Lung microvascular endothelial cell (primary cell): ENCODE measurements around the gene HIVEP1. TPM values are rescaled to one million over a fixed set of nuclear protein-coding genes. Genes with fewer than 3 reads are reported as not detected.

Source experiments
- DNase-seq, 2 donors: peaks; one replicate each; pipeline versions ENCODE4 v3.0.0 to v3.0.0-alpha.2; 2010; ENCODE audit warnings: low read depth in 2 of 2
- total RNA-seq: library from RNA; depleted of rRNA; stranded (reverse); fragments of >200 nt; gene quantifications from 2 replicates; pipeline ENCODE4 v1.2.1, GENCODE V29; 2014

Gene HIVEP1
- 6.8 and 8.5 TPM in 2 replicates for total RNA-seq

DNA sequence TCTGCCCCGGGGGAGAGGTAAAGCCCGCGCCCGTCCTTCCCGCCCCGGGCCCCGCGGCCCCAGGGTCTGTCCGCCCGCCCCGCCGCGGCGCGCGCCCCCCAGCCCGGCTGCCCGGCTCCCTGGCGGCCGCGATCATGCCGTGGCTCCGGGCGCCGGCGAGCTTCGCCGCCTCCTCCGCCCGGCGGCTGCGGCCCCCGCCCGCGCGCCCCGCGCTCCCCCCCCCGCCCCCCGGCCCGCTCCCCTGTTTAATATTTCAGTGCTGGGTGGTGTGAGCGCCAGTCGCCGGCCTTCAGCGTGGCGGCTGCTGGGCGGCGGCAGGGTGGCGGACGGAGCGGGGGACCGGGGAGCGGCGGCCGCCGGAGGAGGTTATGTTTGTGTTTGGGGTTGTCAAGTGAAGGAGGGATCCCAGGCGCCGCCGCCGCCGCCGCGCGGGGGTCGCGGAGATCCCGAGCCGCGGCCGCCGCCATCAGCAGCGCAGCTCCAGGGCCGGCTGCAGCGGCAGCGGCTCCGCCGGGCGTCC is at the start of gene HIVEP1:
Gene HIVEP1, plus strand, starts transcription at position 275 of the 520 bp plus-strand sequence. CDS start 3,317 bp downstream, outside the sequence.
- DNase-seq = peak in 1 of 2 donors; percentile 39

DNA sequence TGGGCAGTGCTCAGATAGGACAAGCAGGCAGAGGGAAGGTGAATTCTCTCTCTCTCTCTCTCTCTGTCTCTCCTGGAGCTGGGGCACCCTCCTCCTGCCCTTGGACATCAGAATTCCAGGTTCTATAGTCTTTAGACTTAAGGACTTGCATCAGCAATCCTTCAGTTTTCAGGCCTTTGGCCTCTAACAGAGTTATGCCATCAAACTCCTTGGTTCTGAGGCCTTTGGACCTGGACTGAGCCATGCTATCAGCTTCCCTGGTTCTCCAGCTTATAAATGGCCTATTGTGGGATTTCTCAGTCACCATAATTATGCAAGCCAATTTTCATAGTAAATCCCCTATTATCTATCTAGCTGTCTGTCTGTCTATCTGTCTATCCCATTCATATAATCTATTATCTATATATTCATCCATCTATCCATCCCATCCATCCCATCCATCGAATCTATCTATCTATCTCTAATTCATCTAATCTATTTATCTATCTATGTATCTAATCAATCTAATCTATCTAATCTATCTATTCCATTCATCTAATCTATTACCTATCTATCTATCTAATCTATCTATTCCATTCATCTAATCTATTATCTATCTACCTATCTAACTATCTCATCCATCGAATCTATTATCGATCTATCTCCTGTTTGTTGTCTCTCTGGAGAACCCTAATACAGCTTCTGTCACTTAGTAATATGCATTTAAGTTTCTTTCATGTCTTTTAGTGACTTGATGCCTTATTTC is 48.2 kb upstream of the HIVEP1 start:
- no peak for DNase-seq

DNA sequence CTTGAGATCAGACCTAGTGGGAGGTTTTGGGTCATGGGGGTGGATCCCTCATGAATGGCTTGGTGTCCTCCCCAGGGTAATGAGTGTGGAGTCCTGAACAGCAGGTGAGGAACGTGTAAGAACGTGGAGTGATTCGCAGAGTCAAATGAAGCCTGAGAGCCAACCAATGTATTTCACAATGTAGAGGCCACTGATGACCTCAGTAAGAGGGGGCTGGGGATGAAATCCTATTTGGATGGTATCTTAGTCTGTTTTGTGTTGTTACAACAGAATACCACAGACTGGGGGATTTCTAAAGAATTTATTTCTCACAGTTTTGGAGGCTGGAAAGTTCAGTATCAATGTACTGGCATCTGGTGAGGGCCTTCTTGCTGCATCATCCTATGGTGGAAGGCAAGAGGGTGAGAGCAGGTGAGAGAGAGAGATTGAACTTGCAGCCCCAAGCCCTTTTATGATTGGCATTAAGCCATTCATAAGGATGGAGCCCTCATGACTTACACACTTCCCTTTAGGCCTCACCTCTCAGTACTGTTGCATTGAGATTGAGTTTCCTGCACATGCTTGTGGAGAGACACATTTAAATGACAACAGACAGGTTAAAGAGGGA is 47.3 kb upstream of the HIVEP1 start:
- DNase-seq = no peak

DNA sequence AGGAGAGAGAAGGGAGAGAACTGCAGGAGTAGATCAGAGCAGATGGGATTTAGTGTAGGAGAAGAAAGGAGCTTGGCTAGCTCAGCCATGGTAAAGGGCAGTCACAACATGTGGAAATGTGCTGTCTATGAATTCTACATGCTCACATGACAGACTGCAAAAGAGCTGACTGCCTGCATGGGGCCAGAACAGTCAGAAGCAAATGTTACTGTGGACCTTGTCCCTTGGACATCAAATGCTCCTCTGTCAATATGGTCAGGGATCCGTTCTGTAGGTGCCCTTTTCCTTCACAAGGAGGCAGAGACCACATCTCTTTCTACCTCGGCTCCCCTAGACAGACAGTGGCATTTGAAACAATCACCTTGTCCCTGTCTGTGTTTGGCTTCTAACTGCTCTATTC is 46.6 kb upstream of the HIVEP1 start:
- no peak for DNase-seq

DNA sequence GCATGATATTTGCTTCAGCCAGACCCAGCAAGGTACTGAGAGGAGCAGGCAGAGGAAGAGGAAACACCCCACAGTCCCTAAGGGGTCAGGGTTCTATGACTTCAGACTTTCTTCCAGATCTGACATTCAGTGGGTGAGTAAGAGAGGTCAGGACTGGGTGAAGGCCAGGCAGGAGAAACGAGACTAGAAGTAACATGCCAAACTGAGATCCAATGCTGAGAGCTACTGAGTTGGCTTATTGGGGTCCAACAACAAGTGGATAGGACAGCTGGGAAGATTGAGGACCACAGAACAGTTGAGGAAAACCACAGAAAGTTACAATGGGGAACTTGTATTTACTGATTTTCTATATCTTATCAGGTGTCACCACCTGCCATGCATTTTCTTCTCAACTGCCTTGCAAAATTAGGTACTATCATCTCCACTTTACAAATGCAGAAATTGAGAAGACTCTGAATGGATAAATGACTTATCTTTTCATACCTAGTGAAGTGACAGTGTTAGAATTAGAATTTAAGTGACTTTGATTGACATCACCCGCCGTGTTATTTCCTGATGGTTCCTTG is 43.8 kb upstream of the HIVEP1 start:
- DNase-seq = no peak

DNA sequence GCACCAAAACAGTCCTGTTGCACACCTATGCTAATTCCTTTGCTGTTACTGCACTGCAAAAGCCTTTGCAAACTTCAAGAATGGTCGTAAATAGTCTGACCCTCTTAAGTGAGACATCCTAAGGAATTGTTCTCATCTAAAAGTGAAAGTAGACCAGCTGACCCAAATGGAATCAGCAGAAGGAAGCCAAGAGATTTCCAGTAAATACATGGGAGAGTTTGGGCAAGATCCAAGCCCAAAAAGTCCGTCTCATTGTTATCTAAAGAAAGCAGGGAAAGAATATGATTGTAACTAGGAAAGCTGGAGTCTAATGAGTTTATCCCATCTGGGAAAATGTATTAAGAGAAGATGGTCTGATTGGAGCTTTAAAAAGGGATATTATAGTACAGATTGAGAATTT is 43.0 kb upstream of the HIVEP1 start:
- peak in 1 of 2 donors; percentile 69 for DNase-seq

DNA sequence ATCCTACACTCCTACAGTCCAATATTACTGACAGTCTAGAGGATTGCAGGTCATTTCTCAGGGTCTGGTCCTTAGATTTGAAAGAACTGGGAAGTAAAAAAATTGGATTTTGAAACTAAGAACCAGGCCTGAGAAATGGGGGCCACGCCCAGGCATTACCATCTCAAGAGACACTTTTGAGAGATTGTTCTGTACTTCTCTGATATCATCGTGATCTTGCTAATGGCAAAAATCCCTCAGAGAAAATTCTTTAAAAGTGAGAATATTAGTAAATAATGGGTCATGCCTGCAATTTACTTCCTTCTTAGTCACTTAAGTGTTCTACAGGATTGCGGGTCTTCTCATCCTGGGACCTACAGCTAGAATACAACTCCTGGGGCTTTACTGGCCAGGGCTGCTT is 42.0 kb upstream of the HIVEP1 start:
- no peak for DNase-seq

DNA sequence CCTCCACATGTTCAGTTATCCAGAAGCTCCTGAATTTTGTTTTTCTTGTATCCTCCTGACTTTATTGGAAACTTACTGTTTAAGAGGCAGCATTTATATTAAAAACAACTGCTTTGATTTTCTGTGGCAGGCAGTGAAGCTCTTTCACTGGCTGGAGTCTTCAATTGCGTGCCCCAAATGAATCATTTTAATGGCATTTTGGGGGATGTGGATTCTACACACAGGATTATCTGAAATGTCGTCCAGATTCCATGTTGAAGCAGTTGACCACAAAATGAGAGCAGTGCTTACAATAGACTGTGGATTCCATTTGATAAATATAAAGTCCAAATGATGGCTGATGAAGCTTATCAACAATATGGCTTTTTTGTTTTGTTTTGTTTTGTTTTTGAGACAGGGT is 41.0 kb upstream of the HIVEP1 start:
- no peak for DNase-seq

DNA sequence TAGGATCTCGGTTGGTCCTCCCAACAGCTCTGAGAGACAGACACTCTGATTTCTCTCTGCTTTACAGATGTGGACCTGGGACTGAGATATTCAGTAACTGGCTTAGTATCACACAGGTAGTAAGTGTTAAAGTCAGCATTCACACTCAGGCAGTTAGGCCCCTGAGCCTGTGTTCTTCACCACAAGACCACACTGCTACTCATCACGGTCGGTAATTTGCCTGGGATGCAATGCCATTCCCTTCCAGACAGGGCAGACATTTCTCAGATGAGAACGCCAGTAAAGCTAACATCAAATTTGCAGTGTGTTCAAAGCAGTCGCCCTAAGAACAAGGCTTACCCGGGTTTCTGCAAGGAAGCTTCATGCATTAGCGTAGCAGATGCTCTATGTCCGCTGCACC is 39.8 kb upstream of the HIVEP1 start:
- no peak for DNase-seq

DNA sequence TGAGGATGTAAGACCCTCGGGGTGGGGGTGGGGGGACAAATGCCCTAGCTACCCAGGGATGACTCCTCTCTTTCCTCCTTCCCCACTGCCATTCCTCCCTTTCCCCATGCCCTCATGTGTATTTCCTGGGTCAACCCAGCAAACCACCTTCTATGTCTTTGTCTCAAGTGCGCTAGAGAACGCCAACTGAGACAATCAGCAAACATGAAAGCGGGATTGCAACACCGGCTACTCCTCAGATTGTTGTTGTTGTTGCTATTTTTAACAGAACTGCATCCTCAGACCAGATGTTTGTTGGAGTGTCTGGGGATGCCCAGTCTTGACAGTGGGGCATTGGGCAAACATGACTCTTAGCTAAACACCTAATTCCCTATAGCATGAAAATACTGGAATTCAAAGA is 39.3 kb upstream of the HIVEP1 start:
- no peak for DNase-seq

DNA sequence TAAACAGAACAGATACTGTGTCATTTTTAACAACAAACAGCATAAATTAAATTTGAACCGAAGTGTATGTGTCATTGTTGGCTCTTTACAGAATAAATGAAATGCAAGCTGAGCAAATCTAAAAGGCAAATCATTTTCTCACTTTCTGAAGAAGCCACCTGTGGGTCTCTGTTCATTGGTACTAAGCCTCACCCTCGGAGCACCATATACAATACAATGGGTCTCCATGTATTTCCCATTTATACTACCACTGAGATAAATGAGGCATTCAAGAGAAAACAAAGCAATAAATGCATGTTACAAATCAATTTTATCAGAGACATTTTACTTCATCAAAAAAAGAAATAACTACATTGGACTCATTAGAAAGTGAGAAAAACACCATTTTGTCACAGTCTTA is 38.9 kb upstream of the HIVEP1 start:
- DNase-seq = no peak

DNA sequence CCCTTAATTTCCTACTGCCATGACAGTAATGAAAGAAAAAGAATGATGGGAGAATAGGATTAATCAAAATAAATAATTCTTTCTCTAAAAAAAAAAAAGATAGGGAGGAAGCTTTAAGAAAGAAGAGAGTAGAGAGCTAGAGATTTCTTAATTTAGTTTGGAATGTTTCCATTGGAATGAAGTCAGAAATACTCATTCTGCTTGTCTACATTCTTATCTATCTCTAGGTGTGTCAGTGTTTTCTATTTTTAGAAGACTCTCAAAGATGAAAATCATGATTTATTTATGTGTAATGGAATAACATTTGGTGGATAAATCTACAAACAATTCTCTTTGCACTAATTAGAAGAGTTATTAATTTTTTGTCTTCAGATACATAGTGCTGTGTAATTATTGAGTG is 38.0 kb upstream of the HIVEP1 start:
- no peak for DNase-seq

DNA sequence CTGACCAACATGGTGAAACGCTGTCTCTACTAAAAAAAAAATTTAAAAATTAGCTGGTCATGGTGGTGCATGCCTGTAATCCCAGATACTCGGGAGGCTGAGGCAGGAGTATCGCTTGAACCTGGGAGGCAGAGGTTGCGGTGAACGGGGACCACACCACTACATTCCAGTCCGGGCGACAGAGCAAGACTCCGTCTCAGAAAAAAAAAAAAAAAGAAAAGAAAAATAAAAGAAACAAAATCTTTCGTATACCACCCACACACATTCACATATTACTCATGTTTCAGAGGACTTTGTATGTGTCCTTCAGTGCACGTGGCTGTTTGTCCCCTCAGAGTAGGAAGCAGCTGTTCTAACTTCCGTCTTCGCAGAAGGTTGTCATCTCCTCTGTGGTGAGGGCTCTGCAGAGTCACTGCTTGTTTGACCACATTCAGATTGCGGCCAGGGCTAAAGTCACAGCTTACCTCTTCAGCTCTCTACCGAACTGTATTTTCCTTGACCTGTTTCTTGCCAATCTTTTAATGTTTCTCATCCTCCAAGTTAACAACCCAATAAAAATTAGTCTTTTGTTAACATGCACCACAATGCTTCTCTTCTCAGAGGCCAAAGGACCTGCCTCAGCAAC is 36.6 kb upstream of the HIVEP1 start:
- DNase-seq = peak in 1 of 2 donors; percentile 19

DNA sequence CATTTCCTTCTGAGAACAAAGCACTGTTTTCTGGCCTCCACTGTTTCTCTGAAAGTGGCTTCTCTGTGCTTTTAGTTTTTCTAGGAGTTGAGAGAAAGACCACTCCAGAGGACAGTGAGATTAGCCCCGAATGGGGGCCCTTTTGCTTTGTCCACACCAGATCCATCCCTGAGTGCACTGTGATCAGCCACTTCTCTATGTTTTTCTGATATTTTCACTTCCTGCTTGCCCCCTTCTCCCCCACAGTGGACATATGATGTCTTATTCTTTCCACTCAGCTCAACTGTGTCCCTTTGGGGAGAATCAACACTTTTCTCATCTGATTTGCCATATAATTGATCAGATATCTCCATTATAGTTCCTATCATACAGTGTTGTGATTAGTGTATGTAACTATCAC is 35.6 kb upstream of the HIVEP1 start:
- no peak for DNase-seq

DNA sequence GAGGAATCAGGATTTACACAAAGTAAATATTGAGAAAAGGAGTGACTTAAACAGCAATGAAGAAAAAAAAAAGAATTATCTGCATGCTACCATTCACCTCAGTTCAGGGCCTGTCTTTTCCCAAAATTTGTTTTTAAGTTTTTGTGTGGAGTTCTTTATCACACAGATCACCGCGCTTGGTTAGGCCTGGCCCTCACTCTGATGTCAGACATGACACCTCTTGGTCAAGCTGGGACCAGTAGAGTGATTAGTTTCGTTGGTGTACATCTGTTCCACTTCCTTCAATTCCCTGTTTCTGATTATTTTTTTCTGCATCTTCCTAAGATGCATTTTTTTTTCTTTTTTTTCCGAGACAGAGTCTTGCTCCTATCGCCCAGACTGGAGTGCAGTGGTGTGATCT is 34.9 kb upstream of the HIVEP1 start:
- no peak for DNase-seq

DNA sequence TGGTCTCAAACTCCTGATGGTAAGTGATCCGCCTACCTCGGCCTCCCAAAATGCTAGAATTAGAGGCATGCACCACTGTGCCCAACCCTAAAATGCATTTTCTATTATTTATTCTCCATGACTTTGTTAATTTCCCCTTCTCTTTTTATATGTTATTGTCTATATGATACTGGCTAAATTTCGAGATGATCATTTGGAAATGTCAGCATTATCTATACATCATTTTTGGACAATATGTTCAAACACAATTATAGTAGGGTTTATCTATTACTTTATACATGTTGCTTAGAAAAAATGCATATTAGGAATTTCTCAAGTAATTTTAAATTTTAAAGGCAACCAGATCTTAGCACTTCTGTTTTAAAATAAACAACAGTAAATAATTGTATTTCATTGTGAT is 34.4 kb upstream of the HIVEP1 start:
- DNase-seq = no peak

DNA sequence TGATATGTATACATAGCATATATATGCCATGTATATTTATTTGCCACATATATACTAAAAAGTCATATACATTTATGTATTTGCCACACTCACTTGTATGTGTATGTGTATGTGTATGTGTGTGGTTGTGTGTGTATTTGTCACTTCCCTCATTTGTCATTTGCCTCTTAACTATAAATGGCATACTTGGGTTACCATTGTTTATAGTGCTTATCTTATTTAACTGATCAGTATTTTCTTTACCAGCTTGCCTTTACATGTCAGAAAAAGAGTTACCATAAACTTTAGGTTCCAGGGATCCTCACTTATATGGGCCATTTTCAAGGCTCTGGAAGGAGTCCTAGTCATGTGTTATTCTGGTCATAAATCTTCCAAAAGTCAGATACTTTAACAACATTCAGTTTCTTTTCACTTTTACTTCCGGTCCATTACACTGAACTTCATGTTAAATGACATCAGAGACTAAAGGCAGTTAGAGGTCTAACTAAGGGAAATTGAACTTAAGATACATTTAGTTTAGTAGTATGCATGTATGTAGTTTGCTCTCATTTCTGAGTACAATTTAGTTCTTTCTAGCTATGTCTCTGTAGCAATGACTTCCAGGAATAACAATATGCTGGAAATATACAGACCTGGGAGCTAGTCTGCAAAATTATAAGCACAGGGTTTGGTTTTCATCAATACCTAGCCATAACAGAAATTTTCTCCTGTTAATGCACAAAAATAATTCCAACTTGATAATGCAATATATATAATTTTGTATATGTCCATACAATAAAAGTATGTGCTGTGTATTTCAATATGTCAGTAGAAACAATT is 33.7 kb upstream of the HIVEP1 start:
- no peak for DNase-seq

DNA sequence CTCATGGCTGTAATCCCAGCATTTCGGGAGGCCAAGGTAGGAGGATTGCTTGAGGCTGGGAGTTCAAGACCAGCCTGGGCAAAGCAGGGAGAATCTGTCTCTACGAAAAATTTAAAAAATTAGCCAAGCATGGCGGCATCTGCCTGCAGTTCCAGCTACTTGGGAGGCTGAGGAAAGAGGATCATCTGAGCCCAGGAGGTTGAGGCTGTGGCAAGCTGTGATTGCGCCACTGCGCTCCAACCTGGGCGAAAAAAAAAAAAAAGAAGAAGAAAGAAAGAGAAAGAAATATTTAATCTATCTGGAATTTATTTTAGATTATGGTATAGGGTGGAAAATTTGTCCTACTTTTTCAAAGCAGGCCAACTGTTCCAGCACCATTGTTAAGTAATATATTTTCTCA is 32.2 kb upstream of the HIVEP1 start:
- no peak for DNase-seq

DNA sequence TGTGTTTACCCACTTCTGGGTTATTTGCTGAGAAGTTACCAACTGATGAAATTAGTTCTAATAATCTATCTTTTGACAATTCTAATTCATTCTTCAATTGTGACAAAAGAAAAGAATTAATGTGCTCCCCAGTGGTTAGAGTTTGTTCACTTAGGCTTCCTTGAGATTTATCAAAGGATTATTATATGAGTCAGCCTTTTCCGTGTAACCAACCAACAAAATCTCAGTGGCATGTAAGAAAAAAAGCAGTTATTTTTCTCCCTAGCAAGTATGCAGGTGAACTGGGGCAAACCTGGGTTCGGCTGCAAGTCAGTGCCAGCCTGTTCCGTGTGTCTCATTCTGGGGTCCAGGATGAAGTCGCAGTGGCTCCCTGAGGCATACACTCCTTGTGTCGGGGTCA is 28.8 kb upstream of the HIVEP1 start:
- no peak for DNase-seq

DNA sequence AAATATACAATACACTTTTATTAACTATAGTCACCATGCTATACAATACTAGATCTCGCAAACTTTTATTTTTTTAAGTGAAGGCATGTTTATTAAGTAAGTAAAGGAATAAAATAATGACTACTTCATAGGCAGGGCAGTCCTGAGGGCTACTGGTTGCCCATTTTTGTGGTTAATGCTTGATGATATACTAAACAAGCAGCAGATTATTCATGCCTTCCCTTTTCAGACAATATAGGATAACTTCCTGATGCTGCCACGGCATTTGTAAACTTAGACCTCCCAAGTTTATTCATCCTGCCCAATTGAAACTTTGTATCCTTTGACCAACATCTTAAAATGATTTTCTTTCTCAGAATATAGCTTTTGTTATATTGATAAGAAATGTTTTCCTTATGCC is 24.7 kb upstream of the HIVEP1 start:
- DNase-seq = no peak

DNA sequence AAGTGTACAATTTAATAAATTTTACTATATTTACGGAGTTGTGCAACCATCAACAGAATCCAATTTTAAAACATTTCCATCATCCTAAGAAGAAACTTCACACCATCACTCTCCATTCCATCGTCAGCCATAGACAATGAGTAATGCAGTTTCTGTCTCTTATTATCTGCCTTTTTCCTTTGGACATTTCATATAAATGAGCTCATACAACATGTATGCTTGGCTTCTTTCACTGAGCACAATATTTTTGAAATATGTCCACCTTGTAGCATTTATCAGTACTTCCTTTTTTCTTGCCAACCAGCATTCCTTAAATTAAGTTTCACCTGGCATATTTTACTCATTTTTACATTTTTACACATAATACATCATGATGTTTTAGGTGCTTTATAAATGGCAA is 22.7 kb upstream of the HIVEP1 start:
- no peak for DNase-seq

DNA sequence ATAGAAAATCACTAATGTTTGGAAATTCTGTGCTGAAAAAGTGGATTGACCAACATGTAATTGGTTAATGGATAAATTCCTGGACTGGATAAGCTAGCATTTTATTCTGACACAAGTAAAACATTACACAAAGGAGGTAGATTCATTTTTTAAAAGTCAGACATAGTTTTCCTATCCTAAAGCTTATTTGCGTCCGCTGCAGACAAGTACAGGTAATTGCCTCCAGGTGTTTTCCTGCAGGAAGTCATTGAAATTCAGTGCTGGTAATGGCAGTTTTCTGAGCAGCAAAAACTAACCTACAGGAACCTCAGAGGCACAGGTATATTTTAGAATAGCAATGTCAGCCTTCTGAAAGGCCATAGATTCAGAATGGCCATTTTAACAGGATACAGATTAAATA is 20.0 kb upstream of the HIVEP1 start:
- DNase-seq = no peak
